Cardiac muscle cell (in vitro differentiated cells and primary cell): ENCODE data around the gene GP1BA. TPM values are rescaled to one million over a fixed set of nuclear protein-coding genes. Genes with fewer than 3 reads are reported as not detected.

Source experiments
- DNase-seq, 2 donors: peaks; one replicate each; pipeline versions ENCODE4 v3.0.0 to v3.0.0-alpha.2; 2010 to 2017; ENCODE audit warnings: low read depth in 1 of 2, low spot score in 1 of 2
- H3K27ac ChIP-seq: fragments of 200-600 bp; sonication (generic); 2 replicates; pipeline ENCODE4 v1.5.1; 2016
- H3K27me3 ChIP-seq: fragments of 200-600 bp; sonication (generic); 2 replicates; pipeline ENCODE4 v1.6.0; 2016; ENCODE audit warnings: control low read depth
- H3K36me3 ChIP-seq: fragments of 200-600 bp; sonication (generic); 2 replicates; pipeline ENCODE4 v1.5.1; 2016; ENCODE audit warnings: control low read depth
- H3K4me1 ChIP-seq: fragments of 200-600 bp; sonication (generic); 2 replicates; pipeline ENCODE4 v1.8.1; 2017; ENCODE audit warnings: low read depth, mild to moderate bottlenecking, mixed run types
- H3K4me3 ChIP-seq: fragments of 200-600 bp; sonication (generic); 2 replicates; pipeline ENCODE4 v1.5.1; 2016; ENCODE audit warnings: mild to moderate bottlenecking
- H3K9me3 ChIP-seq: fragments of 200-600 bp; sonication (generic); 2 replicates; pipeline ENCODE4 v1.5.1; 2017; ENCODE audit warnings: low read depth, mild to moderate bottlenecking, control low read depth
- polyA plus RNA-seq: library from polyadenylated mRNA; unstranded; fragments of >200 nt; fragmentation: Nextera tagmentation; extraction: Ambion mirVana; gene quantifications from 2 replicates; pipeline ENCODE4 v1.2.1, GENCODE V29; 2016
- total RNA-seq: library from RNA; depleted of rRNA; stranded (reverse); fragments of >200 nt; gene quantifications from 2 replicates; pipeline ENCODE4 v1.2.3, GENCODE V29; 2016
- TF ChIP-seq, protein P1 (sequence below): IDR thresholded peaks from 2 replicates; pipeline ENCODE4 v1.5.1; 2012; ENCODE audit warnings: low read depth, mild to moderate bottlenecking, low read length

Gene GP1BA
- total and polyA plus RNA-seq, 2 experiments from 2014 or later = 0.61 TPM; not detected in 1

DNA sequence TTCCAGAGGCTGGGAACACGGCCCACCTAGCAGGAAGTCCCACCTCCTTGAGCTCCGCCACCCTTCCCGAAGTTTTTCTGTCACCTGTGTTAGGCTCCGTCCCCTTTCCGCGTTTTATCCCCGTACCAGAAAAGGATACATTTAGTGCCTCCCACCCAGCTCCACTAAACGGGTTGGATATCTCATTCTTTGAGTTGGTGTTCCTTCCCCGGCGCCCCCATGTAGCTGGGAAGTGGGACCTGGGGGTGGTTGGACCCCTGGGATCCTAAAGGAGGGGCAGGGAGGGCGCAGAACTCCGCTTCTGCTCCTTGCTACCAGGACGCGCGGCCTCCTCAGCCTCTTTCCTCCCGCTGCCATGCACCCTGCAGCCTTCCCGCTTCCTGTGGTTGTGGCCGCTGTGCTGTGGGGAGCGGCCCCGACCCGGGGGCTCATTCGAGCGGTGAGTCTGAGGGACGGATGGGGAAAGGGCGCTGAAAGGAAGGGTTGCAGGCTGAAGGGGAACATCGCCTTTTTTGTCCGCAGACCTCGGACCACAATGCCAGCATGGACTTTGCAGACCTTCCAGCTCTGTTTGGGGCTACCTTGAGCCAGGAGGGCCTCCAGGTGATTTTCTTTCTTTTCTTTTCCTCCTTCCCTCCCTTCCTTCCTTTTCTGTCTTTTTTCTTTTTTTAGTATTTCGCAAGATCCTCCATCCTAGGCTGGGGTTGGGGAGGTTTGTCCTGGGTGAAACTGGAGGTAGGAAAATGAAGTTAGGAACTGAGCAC, 8.7 kb downstream of the GP1BA start:
- TF ChIP-seq, protein P1, sequence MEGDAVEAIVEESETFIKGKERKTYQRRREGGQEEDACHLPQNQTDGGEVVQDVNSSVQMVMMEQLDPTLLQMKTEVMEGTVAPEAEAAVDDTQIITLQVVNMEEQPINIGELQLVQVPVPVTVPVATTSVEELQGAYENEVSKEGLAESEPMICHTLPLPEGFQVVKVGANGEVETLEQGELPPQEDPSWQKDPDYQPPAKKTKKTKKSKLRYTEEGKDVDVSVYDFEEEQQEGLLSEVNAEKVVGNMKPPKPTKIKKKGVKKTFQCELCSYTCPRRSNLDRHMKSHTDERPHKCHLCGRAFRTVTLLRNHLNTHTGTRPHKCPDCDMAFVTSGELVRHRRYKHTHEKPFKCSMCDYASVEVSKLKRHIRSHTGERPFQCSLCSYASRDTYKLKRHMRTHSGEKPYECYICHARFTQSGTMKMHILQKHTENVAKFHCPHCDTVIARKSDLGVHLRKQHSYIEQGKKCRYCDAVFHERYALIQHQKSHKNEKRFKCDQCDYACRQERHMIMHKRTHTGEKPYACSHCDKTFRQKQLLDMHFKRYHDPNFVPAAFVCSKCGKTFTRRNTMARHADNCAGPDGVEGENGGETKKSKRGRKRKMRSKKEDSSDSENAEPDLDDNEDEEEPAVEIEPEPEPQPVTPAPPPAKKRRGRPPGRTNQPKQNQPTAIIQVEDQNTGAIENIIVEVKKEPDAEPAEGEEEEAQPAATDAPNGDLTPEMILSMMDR = no peak
- Histone ChIP-seq H3K4me1 (peaks cover 16% of the 10 kb centered on the region), H3K27ac (peak overlapping the region; percentile 88), H3K36me3 (peaks cover 35% of the 10 kb centered on the region), H3K9me3 (no peaks in the 10 kb centered on the region), H3K4me3 (peak overlapping the region; percentile 83), H3K27me3 (no peaks in the 10 kb centered on the region)
- peak in 1 of 2 donors; percentile 91 for DNase-seq

DNA sequence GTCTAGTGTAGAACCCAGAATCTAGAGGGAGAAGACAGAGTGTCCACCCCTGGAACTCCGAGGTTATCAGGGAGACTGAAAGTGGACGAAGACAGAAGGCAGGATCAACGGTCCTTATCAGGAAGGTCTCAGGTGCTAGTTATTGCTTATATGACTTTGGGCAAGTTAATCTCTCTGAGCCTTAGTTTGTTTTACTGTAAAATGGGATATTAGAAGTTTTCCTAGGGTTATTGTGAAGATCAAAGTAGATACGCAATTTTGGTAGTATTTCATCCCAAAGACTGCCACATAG, 9.2 kb downstream of the GP1BA start:
- TF ChIP-seq, protein P1 = no peak
- H3K9me3 ChIP-seq = no peaks in the 10 kb centered on the region
- H3K27me3 ChIP-seq = no peaks in the 10 kb centered on the region
- H3K36me3 ChIP-seq = peaks cover 41% of the 10 kb centered on the region
- DNase-seq = no peak
- peak overlapping the region; percentile 83 for H3K4me3 ChIP-seq
- H3K27ac ChIP-seq = peak overlapping the region; percentile 88
- H3K4me1 ChIP-seq = peaks cover 17% of the 10 kb centered on the region

DNA sequence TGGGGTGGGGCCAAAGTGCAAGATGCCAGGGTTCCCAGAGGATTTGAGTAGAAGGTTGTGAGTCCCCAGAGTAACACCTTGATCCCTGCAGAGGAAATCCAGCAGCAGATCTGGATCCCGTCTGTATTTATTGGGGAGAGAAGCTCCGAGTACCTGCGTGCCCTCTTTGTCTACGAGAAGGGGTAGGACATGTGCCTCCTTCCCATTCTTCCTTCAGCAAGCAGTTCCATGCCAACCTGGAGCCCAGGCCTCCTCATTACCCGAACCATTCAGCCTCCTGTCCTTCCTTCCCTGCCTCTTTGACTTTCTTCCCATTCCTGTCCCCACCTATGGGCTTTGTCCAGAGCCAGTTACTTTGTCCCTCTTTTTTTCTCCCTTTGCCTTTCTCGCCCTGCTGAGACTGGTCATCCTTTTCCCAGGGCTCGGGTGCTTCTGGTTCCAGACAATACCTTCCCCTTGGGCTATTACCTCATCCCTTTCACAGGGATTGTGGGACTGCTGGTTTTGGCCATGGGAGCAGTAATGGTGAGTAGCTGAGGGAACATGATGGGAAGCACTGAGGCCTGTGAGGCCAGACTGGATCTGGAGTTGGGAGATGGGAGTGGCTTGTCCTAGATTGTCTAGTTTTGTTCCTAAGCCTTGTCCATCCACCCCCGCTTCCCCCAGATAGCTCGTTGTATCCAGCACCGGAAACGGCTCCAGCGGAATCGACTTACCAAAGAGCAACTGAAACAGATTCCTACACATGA, 10.9 kb downstream of the GP1BA start:
- no peak for DNase-seq
- Histone ChIP-seq H3K4me3 (no peak overlapping the region), H3K4me1 (peaks cover 23% of the 10 kb centered on the region), H3K27ac (peak overlapping the region; percentile 16), H3K36me3 (peaks cover 35% of the 10 kb centered on the region), H3K27me3 (no peaks in the 10 kb centered on the region), H3K9me3 (no peaks in the 10 kb centered on the region)
- TF ChIP-seq, protein P1 = no peak

DNA sequence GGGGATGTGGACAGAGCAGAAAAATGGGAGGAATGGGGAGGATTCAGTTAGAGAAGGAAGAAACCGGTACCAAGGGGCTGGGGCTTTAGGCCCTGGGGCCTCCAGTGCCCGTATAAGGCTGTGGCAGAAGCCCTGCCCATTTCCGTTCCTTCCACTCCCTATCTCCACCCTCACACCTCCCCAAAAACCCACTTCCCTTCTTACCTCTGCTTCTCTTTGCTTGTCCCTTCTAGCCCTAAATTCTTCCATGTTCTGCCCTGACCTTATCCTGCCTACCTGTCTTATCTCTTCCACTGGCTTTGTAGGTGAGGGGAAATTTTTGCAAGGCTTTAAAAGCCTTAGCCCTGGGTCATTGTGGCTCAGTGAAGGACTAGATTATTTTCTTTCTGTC, 12.1 kb downstream of the GP1BA start:
- H3K27ac ChIP-seq = peak overlapping the region; percentile 94
- no peaks in the 10 kb centered on the region for H3K9me3 ChIP-seq
- TF ChIP-seq, protein P1 = no peak
- no peak overlapping the region for H3K4me3 ChIP-seq
- no peak for DNase-seq
- H3K4me1 ChIP-seq = peaks cover 15% of the 10 kb centered on the region
- H3K27me3 ChIP-seq = no peaks in the 10 kb centered on the region
- peaks cover 32% of the 10 kb centered on the region for H3K36me3 ChIP-seq

DNA sequence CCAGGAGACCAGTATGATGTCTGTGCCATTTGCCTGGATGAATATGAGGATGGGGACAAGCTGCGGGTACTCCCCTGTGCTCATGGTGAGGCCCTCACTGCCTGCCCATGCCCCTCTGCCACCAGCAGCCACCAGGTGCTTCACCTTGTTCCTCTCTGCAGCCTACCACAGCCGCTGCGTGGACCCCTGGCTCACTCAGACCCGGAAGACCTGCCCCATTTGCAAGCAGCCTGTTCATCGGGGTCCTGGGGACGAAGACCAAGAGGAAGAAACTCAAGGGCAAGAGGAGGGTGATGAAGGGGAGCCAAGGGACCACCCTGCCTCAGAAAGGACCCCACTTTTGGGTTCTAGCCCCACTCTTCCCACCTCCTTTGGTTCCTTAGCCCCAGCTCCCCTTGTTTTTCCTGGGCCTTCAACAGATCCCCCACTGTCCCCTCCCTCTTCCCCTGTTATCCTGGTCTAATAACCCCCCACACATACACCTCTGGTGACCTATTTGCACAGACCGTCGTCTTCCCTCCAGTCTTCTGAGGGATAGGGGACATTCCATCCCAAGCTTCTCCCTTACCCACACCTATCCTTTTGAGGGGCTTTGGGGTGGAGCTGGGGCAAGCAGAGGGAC, 12.6 kb downstream of the GP1BA start:
- Histone ChIP-seq H3K27ac (peak overlapping the region; percentile 94), H3K4me3 (no peak overlapping the region)

More for the DNA sequence above, 12.6 kb downstream of the GP1BA start:
- Histone ChIP-seq H3K4me1 (peaks cover 15% of the 10 kb centered on the region), H3K36me3 (peaks cover 32% of the 10 kb centered on the region), H3K27me3 (no peaks in the 10 kb centered on the region), H3K9me3 (no peaks in the 10 kb centered on the region)
- TF ChIP-seq, protein P1 = no peak
- no peak for DNase-seq
